Measurements from ENCODE around the gene KIF1A.

The KIF1A gene

GRCh38 chr2:240794178-240794721 lies 25.8 kb downstream of the KIF1A start:
- H3K36me3 ChIP-seq (ENCODE audit: insufficient read depth, low read length): no peaks in the 10 kb centered on the region
- no peaks in the 10 kb centered on the region for H3K9me3 ChIP-seq (ENCODE audit: insufficient read depth, low read depth, low read length)
- H2AFZ ChIP-seq (ENCODE audit: low read length): no peak overlapping the region
- H3K4me3 ChIP-seq (ENCODE audit: low read length, poor library complexity, severe bottlenecking): no peak overlapping the region
- no peaks in the 10 kb centered on the region for H3K27me3 ChIP-seq (ENCODE audit: insufficient read depth, low read length, poor library complexity, severe bottlenecking)
- no peak overlapping the region for H3K4me2 ChIP-seq (ENCODE audit: low read depth, low read length, poor library complexity, severe bottlenecking)
- no peak for TF ChIP-seq EZH2phosphoT487 (IDR thresholded peaks at IDR 0.05; ENCODE audit: borderline replicate concordance)
- TF ChIP-seq, protein P1, sequence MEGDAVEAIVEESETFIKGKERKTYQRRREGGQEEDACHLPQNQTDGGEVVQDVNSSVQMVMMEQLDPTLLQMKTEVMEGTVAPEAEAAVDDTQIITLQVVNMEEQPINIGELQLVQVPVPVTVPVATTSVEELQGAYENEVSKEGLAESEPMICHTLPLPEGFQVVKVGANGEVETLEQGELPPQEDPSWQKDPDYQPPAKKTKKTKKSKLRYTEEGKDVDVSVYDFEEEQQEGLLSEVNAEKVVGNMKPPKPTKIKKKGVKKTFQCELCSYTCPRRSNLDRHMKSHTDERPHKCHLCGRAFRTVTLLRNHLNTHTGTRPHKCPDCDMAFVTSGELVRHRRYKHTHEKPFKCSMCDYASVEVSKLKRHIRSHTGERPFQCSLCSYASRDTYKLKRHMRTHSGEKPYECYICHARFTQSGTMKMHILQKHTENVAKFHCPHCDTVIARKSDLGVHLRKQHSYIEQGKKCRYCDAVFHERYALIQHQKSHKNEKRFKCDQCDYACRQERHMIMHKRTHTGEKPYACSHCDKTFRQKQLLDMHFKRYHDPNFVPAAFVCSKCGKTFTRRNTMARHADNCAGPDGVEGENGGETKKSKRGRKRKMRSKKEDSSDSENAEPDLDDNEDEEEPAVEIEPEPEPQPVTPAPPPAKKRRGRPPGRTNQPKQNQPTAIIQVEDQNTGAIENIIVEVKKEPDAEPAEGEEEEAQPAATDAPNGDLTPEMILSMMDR (conservative IDR thresholded peaks at IDR 0.05; ENCODE audit: low read length): no peak
- no peaks in the 10 kb centered on the region for H3F3A ChIP-seq (ENCODE audit: low read depth)
- peaks cover 9% of the 10 kb centered on the region for H3K4me1 ChIP-seq (ENCODE audit: insufficient read depth, low read length, poor library complexity, severe bottlenecking)
- no peaks in the 10 kb centered on the region for H3K79me2 ChIP-seq (ENCODE audit: insufficient read depth, low read length)
- H3K9ac ChIP-seq (ENCODE audit: low read depth, low read length, poor library complexity, severe bottlenecking): no peak overlapping the region
- no peaks in the 10 kb centered on the region for H3K9me2 ChIP-seq (replicated peaks; ENCODE audit: low read depth, low read length)
- no peaks in the 10 kb centered on the region for H4K20me1 ChIP-seq (ENCODE audit: insufficient read depth, low read length, poor library complexity, severe bottlenecking)

DNA sequence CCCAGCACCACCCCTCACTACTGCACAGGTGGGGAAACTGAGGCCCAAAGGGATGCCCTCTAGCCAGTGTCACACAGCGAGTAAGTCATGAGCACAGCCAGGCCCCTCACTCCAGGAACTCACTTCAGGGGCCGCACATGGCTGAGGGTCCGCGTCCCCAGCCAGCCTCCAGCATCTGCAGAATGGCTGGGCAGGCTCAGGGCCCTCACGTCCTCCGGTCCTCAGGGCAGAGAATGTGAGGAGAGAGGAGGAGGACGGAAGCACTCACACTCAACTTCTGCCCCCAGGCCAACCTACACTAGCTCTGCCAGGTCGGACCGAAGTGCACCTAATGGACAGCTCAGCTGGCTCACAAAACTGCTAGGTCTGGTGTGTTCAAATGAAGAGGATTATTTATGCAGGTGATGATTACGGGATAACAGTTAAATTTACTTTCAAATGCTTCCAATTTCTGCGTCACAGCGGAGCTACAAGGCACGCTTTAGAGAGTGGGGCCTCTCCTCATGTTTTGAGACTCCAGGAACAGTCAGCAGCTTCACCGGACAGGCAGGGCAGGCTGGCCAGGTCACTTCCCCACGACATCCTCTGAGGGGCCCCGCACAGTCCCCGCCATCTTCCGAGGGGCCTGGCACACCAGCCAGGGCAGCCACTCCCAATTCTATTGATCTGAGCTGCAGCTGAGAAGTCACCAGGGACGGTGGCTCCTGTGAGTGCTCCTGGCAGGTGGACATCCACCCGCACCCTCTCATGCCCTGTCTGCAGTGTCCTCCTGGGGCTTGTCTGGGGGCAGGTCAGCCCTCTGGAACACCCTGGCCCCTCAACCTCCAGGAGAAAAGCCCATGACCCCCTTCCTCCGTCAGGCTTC lies 26.5 kb downstream of the KIF1A start:
- H3K4me2 ChIP-seq (ENCODE audit: low read depth, low read length, poor library complexity, severe bottlenecking): no peak overlapping the region
- H3K9me3 ChIP-seq (ENCODE audit: insufficient read depth, low read depth, low read length): no peaks in the 10 kb centered on the region
- peaks cover 9% of the 10 kb centered on the region for H3K4me1 ChIP-seq (ENCODE audit: insufficient read depth, low read length, poor library complexity, severe bottlenecking)
- H3K9ac ChIP-seq (ENCODE audit: low read depth, low read length, poor library complexity, severe bottlenecking): no peak overlapping the region
- H2AFZ ChIP-seq (ENCODE audit: low read length): no peak overlapping the region
- TF ChIP-seq, protein P1 (conservative IDR thresholded peaks at IDR 0.05; ENCODE audit: low read length): no peak
- no peak for TF ChIP-seq EZH2phosphoT487 (IDR thresholded peaks at IDR 0.05; ENCODE audit: borderline replicate concordance)
- H4K20me1 ChIP-seq (ENCODE audit: insufficient read depth, low read length, poor library complexity, severe bottlenecking): no peaks in the 10 kb centered on the region
- H3K79me2 ChIP-seq (ENCODE audit: insufficient read depth, low read length): no peaks in the 10 kb centered on the region
- H3K4me3 ChIP-seq (ENCODE audit: low read length, poor library complexity, severe bottlenecking): no peak overlapping the region
- H3F3A ChIP-seq (ENCODE audit: low read depth): no peaks in the 10 kb centered on the region
- H3K27me3 ChIP-seq (ENCODE audit: insufficient read depth, low read length, poor library complexity, severe bottlenecking): no peaks in the 10 kb centered on the region
- no peaks in the 10 kb centered on the region for H3K36me3 ChIP-seq (ENCODE audit: insufficient read depth, low read length)
- no peaks in the 10 kb centered on the region for H3K9me2 ChIP-seq (replicated peaks; ENCODE audit: low read depth, low read length)

- H3K9ac ChIP-seq (ENCODE audit: low read depth, low read length, poor library complexity, severe bottlenecking): no peak overlapping the region
- TF ChIP-seq EZH2phosphoT487 (IDR thresholded peaks at IDR 0.05; ENCODE audit: borderline replicate concordance): no peak
- TF ChIP-seq, protein P1 (conservative IDR thresholded peaks at IDR 0.05; ENCODE audit: low read length): no peak
- no peak overlapping the region for H2AFZ ChIP-seq (ENCODE audit: low read length)
- no peaks in the 10 kb centered on the region for H3K79me2 ChIP-seq (ENCODE audit: insufficient read depth, low read length)
- peaks cover 9% of the 10 kb centered on the region for H3K4me1 ChIP-seq (ENCODE audit: insufficient read depth, low read length, poor library complexity, severe bottlenecking)
- H3K4me2 ChIP-seq (ENCODE audit: low read depth, low read length, poor library complexity, severe bottlenecking): no peak overlapping the region
- H3K4me3 ChIP-seq (ENCODE audit: low read length, poor library complexity, severe bottlenecking): no peak overlapping the region
- H3K36me3 ChIP-seq (ENCODE audit: insufficient read depth, low read length): no peaks in the 10 kb centered on the region
- no peaks in the 10 kb centered on the region for H3F3A ChIP-seq (ENCODE audit: low read depth)
- no peaks in the 10 kb centered on the region for H3K27me3 ChIP-seq (ENCODE audit: insufficient read depth, low read length, poor library complexity, severe bottlenecking)
- H3K9me3 ChIP-seq (ENCODE audit: insufficient read depth, low read depth, low read length): no peaks in the 10 kb centered on the region
- no peaks in the 10 kb centered on the region for H3K9me2 ChIP-seq (replicated peaks; ENCODE audit: low read depth, low read length)
- no peaks in the 10 kb centered on the region for H4K20me1 ChIP-seq (ENCODE audit: insufficient read depth, low read length, poor library complexity, severe bottlenecking)
These were observed 27.2 kb downstream of the KIF1A start for GRCh38 chr2:240792629-240793312.
